K562 (cell line): ENCODE data around the gene BCAS4. TPM values are rescaled to one million over a fixed set of nuclear protein-coding genes. Genes with fewer than 3 reads are reported as not detected.

Experiments
- ATAC-seq: fragments of 200-7000 bp; cut with Tn5 transposase; 3 replicates; pipeline ENCODE4 v1.9.1; 2020; ENCODE audit warnings: moderate library complexity
- BruUV-seq: library from RNA; stranded (reverse); fragments of 400-500 nt; replicated peaks from 2 replicates; lab custom pipeline; 2021; lab: Mats Ljungman, UMichigan
- CTCF ChIA-PET: fragments of 300-600 bp; formaldehyde crosslinking; extraction: SDS; loops from one replicate; lab custom pipeline; 2021; ENCODE audit warnings: low intra/inter-chr PET ratio; lab: Yijun Ruan, JAX
- POLR2A ChIA-PET: fragments of 300-600, 350-650 bp; sonication (Branson Sonifier 250); formaldehyde crosslinking; extraction: SDS; loops from one replicate; lab custom pipeline; 2021; ENCODE audit warnings: antibody characterized with exemption, inconsistent platforms; lab: Yijun Ruan, JAX
- DNase-seq, 4 experiments: peaks; one replicate each; pipeline versions ENCODE4 v3.0.0 to v3.0.0-alpha.2; 2011 to 2018; ENCODE audit warnings: low spot score in 3 of 4, mixed read lengths in 3 of 4; ENCODE audit errors: extremely low read depth in 1 of 4
- FAIRE-seq: peaks from 2 replicates; lab custom pipeline; 2011; peaks lifted over from hg19 to GRCh38; lab: Jason Lieb, UNC
- H2AFZ ChIP-seq: 2 replicates; pipeline ENCODE4 v1.6.0; 2011; ENCODE audit warnings: low read depth, low read length, control low read depth, inconsistent platforms
- H3K27ac ChIP-seq: fragments of 200-600 bp; 3 replicates; pipeline ENCODE4 v1.8.0; 2011; ENCODE audit warnings: low read depth, mild to moderate bottlenecking, control low read depth, inconsistent platforms, low read length, moderate library complexity, mixed read lengths; ENCODE audit errors: extremely low read depth
- H3K27me3 ChIP-seq, 2 experiments: fragments of 300-600 bp in 1 of 2; 2 replicates in 1 of 2; 3 replicates in 1 of 2; pipeline versions ENCODE4 v1.6.0 to v1.8.0; 2011; ENCODE audit warnings: inconsistent platforms in 2 of 2, low read length in 2 of 2, mild to moderate bottlenecking in 1 of 2, mixed read lengths in 1 of 2, moderate library complexity in 1 of 2; ENCODE audit not compliant: control insufficient read depth in 2 of 2, insufficient read depth in 2 of 2
- H3K36me3 ChIP-seq: fragments of 300-600 bp; 3 replicates; pipeline ENCODE4 v1.8.0; 2011; ENCODE audit warnings: mild to moderate bottlenecking, low read length, inconsistent platforms; ENCODE audit not compliant: control insufficient read depth, insufficient read depth
- H3K4me1 ChIP-seq, 2 experiments: fragments of 200-600 bp in 1 of 2; replicated peaks in 1 of 2; 2 replicates in 1 of 2; 3 replicates in 1 of 2; pipeline versions ENCODE4 v1.5.1 to v1.8.0; 2011; ENCODE audit warnings: inconsistent platforms in 2 of 2, low read length in 2 of 2, mild to moderate bottlenecking in 1 of 2, mixed read lengths in 1 of 2, moderate library complexity in 1 of 2; ENCODE audit not compliant: control insufficient read depth in 2 of 2, insufficient read depth in 2 of 2
- H3K4me2 ChIP-seq: 2 replicates; pipeline ENCODE4 v1.6.1; 2011; ENCODE audit warnings: low read length, control low read depth, inconsistent platforms, mixed read lengths; ENCODE audit not compliant: insufficient read depth
- H3K4me3 ChIP-seq: fragments of 200-600 bp; sonication (generic), shearing (Covaris generic); 2 replicates; pipeline ENCODE4 v1.5.1; 2016; ENCODE audit warnings: control low read depth, inconsistent platforms
- H3K79me2 ChIP-seq: fragments of 200-600 bp; 3 replicates; pipeline ENCODE4 v1.8.0; 2011; ENCODE audit warnings: low read length, inconsistent platforms; ENCODE audit not compliant: control insufficient read depth, insufficient read depth
- H3K9ac ChIP-seq, 2 experiments: 2 replicates each; pipeline versions ENCODE4 v1.6.0 to v1.6.1; 2011; ENCODE audit warnings: low read depth in 2 of 2, low read length in 2 of 2, control low read depth in 1 of 2, inconsistent platforms in 1 of 2, mild to moderate bottlenecking in 1 of 2, mixed read lengths in 1 of 2; ENCODE audit not compliant: insufficient read depth in 1 of 2
- H3K9me1 ChIP-seq: one replicate; pipeline ENCODE4 v1.6.0; 2011; ENCODE audit warnings: inconsistent platforms, mild to moderate bottlenecking, low read length, moderate library complexity; ENCODE audit not compliant: control insufficient read depth, insufficient read depth
- H3K9me3 ChIP-seq: replicated peaks from 2 replicates; pipeline ENCODE4 v1.5.1; 2011; ENCODE audit warnings: low read depth, low read length, inconsistent platforms; ENCODE audit not compliant: control insufficient read depth, insufficient read depth
- H4K20me1 ChIP-seq: replicated peaks from 2 replicates; pipeline ENCODE4 v1.6.1; 2011; ENCODE audit warnings: low read length, inconsistent platforms, mixed read lengths; ENCODE audit not compliant: control insufficient read depth, insufficient read depth
- ARID1B ChIP-seq: fragments of 450-650 bp; IDR thresholded peaks from 2 replicates; pipeline ENCODE4 v1.6.1; 2016; ENCODE audit warnings: antibody characterized with exemption, mild to moderate bottlenecking, inconsistent platforms
- BACH1 ChIP-seq: fragments of 200-800 bp; sonication (Bioruptor generic); IDR thresholded peaks from 2 replicates; pipeline ENCODE4 v1.6.1; 2016; ENCODE audit warnings: missing genetic modification characterization, missing compliant biosample characterization
- BHLHE40 ChIP-seq: IDR thresholded peaks from 2 replicates; pipeline ENCODE4 v1.6.1; 2011; ENCODE audit warnings: low read length, improper control_type of control experiment
- CHD2 ChIP-seq: IDR thresholded peaks from 2 replicates; pipeline ENCODE4 v1.6.1; 2011; ENCODE audit warnings: low read depth, low read length
- CREBBP ChIP-seq: IDR thresholded peaks from one replicate; pipeline ENCODE4 v1.6.1; 2012; ENCODE audit warnings: low read depth, mild to moderate bottlenecking, control low read depth, inconsistent platforms, low read length
- CTBP1 ChIP-seq: fragments of 450-650 bp; IDR thresholded peaks from 2 replicates; pipeline ENCODE4 v1.6.1; 2016; ENCODE audit warnings: borderline replicate concordance
- GABPB2 ChIP-seq: fragments of 250-450 bp; sonication (Bioruptor Pico); conservative IDR thresholded peaks from 2 replicates; pipeline ENCODE4 v1.5.1; 2021; ENCODE audit warnings: mild to moderate bottlenecking
- JUN ChIP-seq, 2 experiments: sonication (generic) in 1 of 2; formaldehyde crosslinking in 1 of 2; IDR thresholded peaks; 2 replicates each; pipeline versions ENCODE4 v1.6.1 to v1.8.0; 2012 to 2022; ENCODE audit warnings: borderline replicate concordance in 2 of 2, mild to moderate bottlenecking in 2 of 2, improper control_type of control experiment in 1 of 2, low read depth in 1 of 2, low read length in 1 of 2, missing genetic modification reagents in 1 of 2
- JUND ChIP-seq, 2 experiments: IDR thresholded peaks; 2 replicates in 1 of 2; 3 replicates in 1 of 2; pipeline ENCODE4 v1.6.1; 2011; ENCODE audit warnings: borderline replicate concordance in 2 of 2, low read depth in 2 of 2, low read length in 2 of 2, improper control_type of control experiment in 1 of 2, missing biosample characterization in 1 of 2, missing genetic modification characterization in 1 of 2, missing genetic modification reagents in 1 of 2
- KDM1A ChIP-seq, 2 experiments: fragments of 450-650 bp; IDR thresholded peaks; 2 replicates each; pipeline ENCODE4 v1.6.1; 2016; ENCODE audit warnings: mild to moderate bottlenecking in 2 of 2
- MAFF ChIP-seq: IDR thresholded peaks from 2 replicates; pipeline ENCODE4 v1.6.1; 2012; ENCODE audit warnings: low read length, improper control_type of control experiment
- MAFK ChIP-seq: IDR thresholded peaks from 2 replicates; pipeline ENCODE4 v1.6.1; 2011; ENCODE audit warnings: low read length, improper control_type of control experiment
- MTA1 ChIP-seq: fragments of 450-650 bp; IDR thresholded peaks from 2 replicates; pipeline ENCODE4 v1.6.1; 2017; ENCODE audit warnings: borderline replicate concordance
- NFYB ChIP-seq: IDR thresholded peaks from 2 replicates; pipeline ENCODE4 v1.6.1; 2011; ENCODE audit warnings: mild to moderate bottlenecking, moderate library complexity; ENCODE audit not compliant: insufficient read length; ENCODE audit errors: extremely low read depth
- RAD21 ChIP-seq, 2 experiments: fragments of 250-450 bp in 1 of 2; fragments of 450-650 bp in 1 of 2; sonication (Bioruptor Pico) in 1 of 2; formaldehyde crosslinking in 1 of 2; IDR thresholded peaks in 1 of 2; conservative IDR thresholded peaks in 1 of 2; 2 replicates each; pipeline versions ENCODE4 v1.4.0 to v1.8.0; 2020 to 2022; ENCODE audit warnings: mild to moderate bottlenecking in 2 of 2, moderate library complexity in 1 of 2
- TCF7 ChIP-seq: sonication (generic); IDR thresholded peaks from 2 replicates; pipeline ENCODE4 v1.6.1; 2016; ENCODE audit warnings: antibody characterized with exemption, borderline replicate concordance
- ZBTB7A ChIP-seq: IDR thresholded peaks from 2 replicates; pipeline ENCODE4 v1.6.1; 2011; ENCODE audit warnings: low read depth, mild to moderate bottlenecking, low read length, moderate library complexity, borderline replicate concordance; ENCODE audit not compliant: control insufficient read depth
- ZC3H11A ChIP-seq: IDR thresholded peaks from 2 replicates; pipeline ENCODE4 v1.6.1; 2012; ENCODE audit warnings: low read depth, low read length, improper control_type of control experiment
- WGBS: fragments of 100-300 bp; shearing (Covaris generic); methylation state at CpG from one replicate; pipeline ENCODE4 v1.1.6; 2016; ENCODE audit warnings: low coverage, mixed read lengths; ENCODE audit not compliant: insufficient coverage; ENCODE audit errors: missing lambda C conversion rate; 5-methylcytosine and 5-hydroxymethylcytosine counted together
- in situ Hi-C: fragments of 300-500 bp; cut with MboI; formaldehyde crosslinking; loops from 4 replicates; pipeline ENCODE4 v1.15.0; 2018; ENCODE audit warnings: inconsistent platforms, mixed read lengths
- intact Hi-C: fragments of 100-400 bp; cut with micrococcal nuclease; formaldehyde crosslinking; loops from 2 replicates; pipeline ENCODE4 v1.14.2; 2022
- polyA plus RNA-seq, 8 experiments: library from polyadenylated mRNA; depleted of rRNA in 4 of 8; stranded (reverse) in 5 of 8; unstranded in 3 of 8; fragments of >200 nt; fragmentation: Nextera tagmentation in 2 of 8; fragmentation: Illumina TruSeq in 1 of 8; extraction: Ambion mirVana in 2 of 8; extraction: Trizol in 1 of 8; gene quantifications; 2 replicates each; pipeline versions ENCODE4 v1.2.1 to v1.2.3, GENCODE V29; 2011 to 2014; ENCODE audit warnings: inconsistent platforms in 1 of 8, missing spikeins in 1 of 8
- total RNA-seq, 7 experiments: library from RNA; depleted of rRNA in 6 of 7; stranded (reverse); fragments of >200 nt in 6 of 7; fragmentation: Illumina TruSeq in 2 of 7; extraction: Trizol in 2 of 7; gene quantifications; 2 replicates each; pipeline versions ENCODE4 v1.2.1 to v1.2.3, GENCODE V29; 2011 to 2021; ENCODE audit warnings: low replicate concordance in 1 of 7
- TF ChIP-seq, protein P1 (sequence below): sonication (generic); formaldehyde crosslinking; IDR thresholded peaks from 2 replicates; pipeline ENCODE4 v1.9.0; 2022; ENCODE audit warnings: mild to moderate bottlenecking, missing genetic modification reagents
- TF ChIP-seq, protein P2 (sequence below), 2 experiments: IDR thresholded peaks; 2 replicates each; pipeline ENCODE4 v1.6.1; 2011; ENCODE audit warnings: borderline replicate concordance in 1 of 2, control low read depth in 1 of 2, low read depth in 1 of 2, low read length in 1 of 2, mild to moderate bottlenecking in 1 of 2, mixed read lengths in 1 of 2, moderate library complexity in 1 of 2; ENCODE audit not compliant: insufficient read depth in 1 of 2, insufficient read length in 1 of 2, poor library complexity in 1 of 2, severe bottlenecking in 1 of 2; ENCODE audit errors: extremely low read depth in 1 of 2

The BCAS4 gene
- total and polyA plus RNA-seq, 9 of the 15 experiments (the other 6 are each of a cell fraction or from before 2014, with no cell fraction given) = 0.15 to 2.3 (median 0.47) TPM

DNA sequence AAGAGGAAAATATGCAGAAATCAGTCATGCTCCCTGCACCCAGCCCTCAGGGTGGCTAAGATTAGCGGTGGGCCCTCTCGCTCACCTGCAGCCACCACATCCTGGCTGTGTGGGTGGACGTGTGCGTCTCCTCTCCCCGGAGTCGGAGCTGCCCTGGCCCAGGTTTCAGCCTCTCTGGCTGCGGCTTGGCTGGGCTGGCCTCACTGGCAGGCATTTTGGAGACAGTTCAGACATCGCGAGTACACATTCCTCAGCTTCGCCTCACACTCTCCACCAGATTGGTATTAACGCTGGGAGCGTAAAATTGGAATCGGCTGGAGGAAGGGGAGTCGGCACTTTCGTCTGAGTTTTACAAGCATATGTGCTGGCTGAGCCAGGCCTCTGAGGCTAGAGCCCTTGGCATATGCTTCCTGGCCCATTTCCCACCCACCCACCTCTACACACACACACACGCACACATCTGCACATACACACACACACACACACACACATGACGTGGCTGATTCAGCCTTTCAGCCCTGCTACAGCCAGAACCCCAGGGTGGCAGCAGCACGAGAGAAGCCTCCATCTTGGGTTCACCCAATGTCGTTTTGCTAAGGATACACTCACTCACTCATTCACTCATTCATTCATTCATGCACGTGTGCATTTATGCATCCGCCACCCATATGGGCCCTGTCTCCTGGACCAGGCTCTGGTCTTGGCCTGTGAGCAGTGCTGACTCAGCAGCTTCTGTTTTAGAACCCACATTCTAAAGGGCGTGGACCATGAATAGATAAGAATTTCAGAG lies 42.9 kb downstream of the BCAS4 start:
- BruUV-seq = no TSS peak
- TF ChIP-seq RAD21 (CRISPR knock-in tag; conservative IDR thresholded peaks at IDR 0.05 in 1 of 2, IDR thresholded peaks at IDR 0.05 in 1 of 2) (no peak), ARID1B (peak; percentile 30; the same call in 1 of the 2 replicates), GABPB2 (CRISPR knock-in tag) (no peak), ZC3H11A (no peak), MTA1 (no peak), CTBP1 (peak; percentile 30; the same call in 1 of the 2 replicates), CHD2 (no peak), MAFK (peak; percentile 99), NFYB (no peak), BHLHE40 (peak; percentile 45; the same call in 1 of the 2 replicates), TCF7 (no peak), ZBTB7A (no peak), BACH1 (tag) (peak; percentile 69; the same call in 1 of the 2 replicates), KDM1A (IDR thresholded peaks at IDR 0.05) (no peak), CREBBP (no peak), JUND (IDR thresholded peaks at IDR 0.05; ENCODE audit: borderline replicate concordance, low read depth, low read length) (peak; percentile 16; the same call in 1 of the 2 replicates), JUND (tag; IDR thresholded peaks at IDR 0.05; ENCODE audit: borderline replicate concordance, low read depth, low read length) (0 out of 3 replicates have a peak, but pooled peaks have one; percentile 35), MAFF (peak; percentile 100), JUN (IDR thresholded peaks at IDR 0.05; ENCODE audit: borderline replicate concordance, low read depth, low read length) (no peak), JUN (CRISPR knock-in tag; IDR thresholded peaks at IDR 0.05; ENCODE audit: borderline replicate concordance) (no peak)
- TF ChIP-seq, protein P1, sequence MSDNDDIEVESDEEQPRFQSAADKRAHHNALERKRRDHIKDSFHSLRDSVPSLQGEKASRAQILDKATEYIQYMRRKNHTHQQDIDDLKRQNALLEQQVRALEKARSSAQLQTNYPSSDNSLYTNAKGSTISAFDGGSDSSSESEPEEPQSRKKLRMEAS = peak; percentile 42; the same call in 1 of the 2 replicates
- TF ChIP-seq, protein P2, sequence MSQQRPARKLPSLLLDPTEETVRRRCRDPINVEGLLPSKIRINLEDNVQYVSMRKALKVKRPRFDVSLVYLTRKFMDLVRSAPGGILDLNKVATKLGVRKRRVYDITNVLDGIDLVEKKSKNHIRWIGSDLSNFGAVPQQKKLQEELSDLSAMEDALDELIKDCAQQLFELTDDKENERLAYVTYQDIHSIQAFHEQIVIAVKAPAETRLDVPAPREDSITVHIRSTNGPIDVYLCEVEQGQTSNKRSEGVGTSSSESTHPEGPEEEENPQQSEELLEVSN (IDR thresholded peaks at IDR 0.05; ENCODE audit: borderline replicate concordance in 1 of 2, extremely low read depth in 1 of 2, insufficient read depth in 1 of 2, insufficient read length in 1 of 2, low read depth in 1 of 2, low read length in 1 of 2, poor library complexity in 1 of 2, severe bottlenecking in 1 of 2) = peak in 1 of 2 experiments; percentile 6

More for the DNA sequence above, 42.9 kb downstream of the BCAS4 start:
- peak; percentile 61 for FAIRE-seq
- WGBS = 71% methylated on average over 20 of the region's 22 CpGs
- no peak overlapping the region; the same call in 2 of the 3 replicates for H3K27ac ChIP-seq
- H3K4me3 ChIP-seq = no peak overlapping the region
- no peaks in the 10 kb centered on the region for H3K9me3 ChIP-seq
- in situ Hi-C loops = no loop called here
- peak overlapping the region; percentile 75 for H2AFZ ChIP-seq
- H3K9me1 ChIP-seq = no peaks in the 10 kb centered on the region
- no peaks in the 10 kb centered on the region for H3K27me3 ChIP-seq
- peak overlapping the region in 1 of 2 experiments; percentile 75; a peak in 2 of 4 replicates for H3K9ac ChIP-seq
- peak; percentile 84 for ATAC-seq
- H3K4me1 ChIP-seq = peaks cover 9 to 22% of the 10 kb centered on the region in 2 experiments
- POLR2A ChIA-PET = interaction anchor here (1.2 kb wide), 1 partner anchor 10 kb away, joined by 3 read pairs; no protein-coding TSS in a partner anchor
- H4K20me1 ChIP-seq = no peaks in the 10 kb centered on the region
- H3K4me2 ChIP-seq = peak overlapping the region; percentile 48
- no peaks in the 10 kb centered on the region for H3K79me2 ChIP-seq
- H3K36me3 ChIP-seq = no peaks in the 10 kb centered on the region
- DNase-seq = peak; percentile 68 to 79 (median 78)
- intact Hi-C loops = no loop called here
- CTCF ChIA-PET = no interaction called here
